Lung (tissue), 12 donors: ENCODE results near the gene CEP57L1. TPM values are rescaled to one million over a fixed set of nuclear protein-coding genes. Genes with fewer than 3 reads are reported as not detected.
A peak's percentile ranks its signal among the peaks of the same experiment; 100 is the strongest.

Source experiments
- ATAC-seq: fragments of 200-7000 bp; cut with Tn5 transposase; one replicate; pipeline ENCODE4 v1.9.1; 2020; ENCODE audit warnings: moderate number of reproducible peaks; ENCODE audit not compliant: insufficient read depth, low FRiP score
- DNase-seq, 3 donors: peaks; one replicate each; pipeline ENCODE4 v3.0.0-alpha.2; 2013 to 2017
- H3K27ac ChIP-seq, 2 donors: one replicate each; pipeline ENCODE4 v1.5.1; 2013; ENCODE audit warnings: mild to moderate bottlenecking in 2 of 2, moderate library complexity in 2 of 2, control low read depth in 1 of 2, inconsistent platforms in 1 of 2, low read depth in 1 of 2, low read length in 1 of 2
- H3K27me3 ChIP-seq, 3 donors: one replicate each; pipeline ENCODE4 v1.5.1; 2013; ENCODE audit warnings: low read length in 2 of 3; ENCODE audit not compliant: control insufficient read depth in 3 of 3, insufficient read depth in 3 of 3
- H3K36me3 ChIP-seq, 4 donors: one replicate each; pipeline ENCODE4 v1.5.1; 2013; ENCODE audit warnings: low read length in 4 of 4, mild to moderate bottlenecking in 1 of 4, moderate library complexity in 1 of 4; ENCODE audit not compliant: control insufficient read depth in 4 of 4, insufficient read depth in 4 of 4
- H3K4me1 ChIP-seq, 5 donors: one replicate each; pipeline ENCODE4 v1.5.1; 2013; ENCODE audit warnings: low read length in 5 of 5, mild to moderate bottlenecking in 2 of 5, moderate library complexity in 1 of 5; ENCODE audit not compliant: control insufficient read depth in 5 of 5, insufficient read depth in 5 of 5
- H3K4me3 ChIP-seq: one replicate; pipeline ENCODE4 v1.5.1; 2013; ENCODE audit warnings: mild to moderate bottlenecking, control low read depth, moderate library complexity
- H3K9ac ChIP-seq, 2 donors: one replicate each; pipeline ENCODE4 v1.5.1; 2013; ENCODE audit warnings: low read length in 2 of 2, control low read depth in 1 of 2; ENCODE audit not compliant: insufficient read depth in 1 of 2
- H3K9me3 ChIP-seq, 4 donors: one replicate each; pipeline ENCODE4 v1.5.1; 2013; ENCODE audit warnings: low read length in 3 of 4, mild to moderate bottlenecking in 1 of 4, moderate library complexity in 1 of 4; ENCODE audit not compliant: control insufficient read depth in 4 of 4, insufficient read depth in 3 of 4
- WGBS, 2 donors: extraction: QIAGEN DNeasy Blood & Tissue Kit; methylation state at CpG; one replicate each; pipeline ENCODE4 v1.1.7; 2013; 5-methylcytosine and 5-hydroxymethylcytosine counted together
- polyA plus RNA-seq, 2 donors: library from polyadenylated mRNA; stranded (reverse); fragments of 200-250 nt; gene quantifications; one replicate each; pipeline ENCODE4 v1.2.1, GENCODE V29; 2013
- total RNA-seq, 2 donors: library from RNA; depleted of rRNA in 1 of 2; stranded (reverse); fragments of >200 nt in 1 of 2; gene quantifications; one replicate each; pipeline ENCODE4 v1.2.1, GENCODE V29; 2014 to 2021
- TF ChIP-seq, protein P1 (sequence below): IDR thresholded peaks from 2 replicates; pipeline ENCODE4 v1.5.1; 2012; ENCODE audit warnings: mild to moderate bottlenecking; ENCODE audit errors: control extremely low read depth, extremely low read depth
- donor health status: control.
- donor health status: control.
- donor health status: Bipolar disorder and iron deficiency.
- donor health status: healthy.
- donor health status: DM: yes; HTN: yes; CAD: no.

Gene CEP57L1
- total and polyA plus RNA-seq, 4 donors, result 4.8 to 44.3 (median 8.2) TPM

DNA sequence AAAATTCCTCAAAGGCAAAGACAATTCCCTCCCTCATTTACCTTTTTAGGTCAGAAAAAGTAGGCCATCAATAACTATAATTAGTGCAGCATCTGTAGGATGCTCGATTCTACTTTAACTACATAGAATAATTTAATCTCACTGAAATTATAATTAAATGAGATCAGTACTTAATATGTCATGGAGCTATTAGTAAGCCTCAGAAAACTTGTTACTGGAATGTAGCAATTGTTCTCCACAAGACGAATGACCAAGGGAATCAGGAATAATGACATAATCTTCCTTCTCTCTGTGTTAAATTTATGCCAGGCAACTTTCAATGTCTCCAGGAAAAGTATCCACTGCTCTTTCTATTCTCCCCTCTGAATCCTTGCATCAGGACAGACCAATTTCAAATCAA, 34.7 kb upstream of the CEP57L1 start:
- ATAC-seq (no peak), DNase-seq (no peak)
- TF ChIP-seq, protein P1, sequence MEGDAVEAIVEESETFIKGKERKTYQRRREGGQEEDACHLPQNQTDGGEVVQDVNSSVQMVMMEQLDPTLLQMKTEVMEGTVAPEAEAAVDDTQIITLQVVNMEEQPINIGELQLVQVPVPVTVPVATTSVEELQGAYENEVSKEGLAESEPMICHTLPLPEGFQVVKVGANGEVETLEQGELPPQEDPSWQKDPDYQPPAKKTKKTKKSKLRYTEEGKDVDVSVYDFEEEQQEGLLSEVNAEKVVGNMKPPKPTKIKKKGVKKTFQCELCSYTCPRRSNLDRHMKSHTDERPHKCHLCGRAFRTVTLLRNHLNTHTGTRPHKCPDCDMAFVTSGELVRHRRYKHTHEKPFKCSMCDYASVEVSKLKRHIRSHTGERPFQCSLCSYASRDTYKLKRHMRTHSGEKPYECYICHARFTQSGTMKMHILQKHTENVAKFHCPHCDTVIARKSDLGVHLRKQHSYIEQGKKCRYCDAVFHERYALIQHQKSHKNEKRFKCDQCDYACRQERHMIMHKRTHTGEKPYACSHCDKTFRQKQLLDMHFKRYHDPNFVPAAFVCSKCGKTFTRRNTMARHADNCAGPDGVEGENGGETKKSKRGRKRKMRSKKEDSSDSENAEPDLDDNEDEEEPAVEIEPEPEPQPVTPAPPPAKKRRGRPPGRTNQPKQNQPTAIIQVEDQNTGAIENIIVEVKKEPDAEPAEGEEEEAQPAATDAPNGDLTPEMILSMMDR, result no peak
- Histone ChIP-seq H3K27ac (peak overlapping the region in 1 of 2 donors; percentile 30), H3K36me3 (no peaks in the 10 kb centered on the region), H3K27me3 (no peaks in the 10 kb centered on the region), H3K9ac (no peak overlapping the region), H3K4me1 (peaks cover 0 to 24% (median 6%) of the 10 kb centered on the region in 5 donors), H3K9me3 (no peaks in the 10 kb centered on the region), H3K4me3 (no peak overlapping the region)
- WGBS, 2 donors, result 56 to 59% methylated on average over 2 of the region's 2 CpGs

DNA sequence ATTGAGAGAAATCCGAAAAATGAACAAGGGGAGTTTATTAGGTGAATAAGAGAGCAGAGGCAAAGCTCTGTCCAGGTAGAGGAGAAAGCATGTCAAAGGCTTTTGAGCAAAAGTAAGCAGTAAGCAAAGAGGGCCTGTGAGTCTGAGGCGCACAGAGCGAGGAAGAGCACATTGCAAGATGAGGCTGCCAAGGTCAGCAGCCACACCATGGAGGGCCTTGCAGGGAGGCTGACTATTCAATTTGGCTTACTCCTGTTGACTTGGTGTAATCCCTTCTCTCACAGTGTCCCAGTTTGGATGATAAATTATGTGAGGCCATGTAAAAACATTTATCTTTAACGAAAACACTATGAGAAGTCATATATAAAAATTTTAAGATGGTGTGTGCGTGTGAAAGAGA, 33.1 kb upstream of the CEP57L1 start:
- WGBS, 2 donors, result 96 to 98% methylated on average over 5 of the region's 5 CpGs
- Histone ChIP-seq H3K9me3 (no peaks in the 10 kb centered on the region), H3K4me1 (peaks cover 0 to 24% (median 6%) of the 10 kb centered on the region in 5 donors), H3K4me3 (no peak overlapping the region), H3K27ac (no peak overlapping the region), H3K9ac (no peak overlapping the region), H3K27me3 (no peaks in the 10 kb centered on the region), H3K36me3 (no peaks in the 10 kb centered on the region)
- ATAC-seq (no peak), DNase-seq (no peak)
- TF ChIP-seq, protein P1, result no peak

DNA sequence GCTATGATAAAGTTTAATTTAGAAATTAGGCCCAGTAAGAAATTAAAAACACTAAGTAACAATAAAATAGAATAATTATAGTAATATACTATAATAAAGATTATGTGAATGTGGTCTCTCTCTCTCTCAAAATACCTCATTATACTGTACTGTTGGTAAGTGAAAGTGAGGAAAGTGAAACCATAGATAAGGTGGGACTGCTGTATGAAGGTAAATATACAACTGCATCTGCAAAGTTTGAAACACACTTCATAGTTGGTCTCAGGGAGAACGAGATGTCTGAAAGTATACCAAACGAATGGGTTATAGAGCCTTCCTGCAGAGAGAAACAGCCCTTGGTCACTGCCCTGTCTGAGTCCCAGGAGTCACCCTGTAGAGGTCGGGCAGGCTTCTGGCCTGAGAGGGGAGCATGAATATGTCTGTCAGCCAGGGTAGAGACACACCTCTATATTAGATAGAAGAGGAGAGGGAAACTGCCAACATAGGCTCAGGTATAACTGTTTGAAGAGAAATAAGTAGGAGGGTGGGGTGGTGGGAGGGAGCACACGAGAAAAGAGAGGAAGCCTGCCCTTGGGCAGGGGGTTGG, 32.4 kb upstream of the CEP57L1 start:
- Histone ChIP-seq H3K4me3 (no peak overlapping the region), H3K9ac (no peak overlapping the region), H3K9me3 (no peaks in the 10 kb centered on the region), H3K27me3 (no peaks in the 10 kb centered on the region), H3K27ac (no peak overlapping the region), H3K4me1 (peaks cover 0 to 28% (median 6%) of the 10 kb centered on the region in 5 donors), H3K36me3 (no peaks in the 10 kb centered on the region)
- ATAC-seq, result no peak
- no peak for DNase-seq
- WGBS, 2 donors, result 80 to 85% methylated on average over 4 of the region's 4 CpGs
- TF ChIP-seq, protein P1, result no peak

DNA sequence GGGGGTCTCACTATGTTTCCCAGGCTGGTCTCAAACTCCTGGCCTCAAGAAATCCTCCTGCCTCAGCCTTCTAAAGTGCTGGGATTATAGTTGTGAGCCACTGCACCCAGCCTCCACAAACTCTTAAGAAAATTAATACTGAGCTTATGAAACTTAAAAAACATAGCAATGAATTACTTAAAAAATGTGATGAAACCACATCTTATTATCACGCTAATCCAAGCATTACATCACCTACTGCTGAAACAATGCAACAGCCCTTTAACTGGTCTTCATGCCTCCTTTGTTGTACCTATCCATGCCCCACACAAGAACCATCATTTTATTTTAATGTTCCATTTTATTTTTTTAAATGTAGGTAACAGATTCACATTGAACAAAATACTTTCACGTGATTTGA, 25.6 kb upstream of the CEP57L1 start:
- no peak for ATAC-seq
- no peak overlapping the region for H3K27ac ChIP-seq
- WGBS, 2 donors, result 54 to 71% methylated on average over 2 of the region's 2 CpGs

More for the DNA sequence above, 25.6 kb upstream of the CEP57L1 start:
- no peak overlapping the region for H3K4me3 ChIP-seq
- no peak for DNase-seq
- H3K27me3 ChIP-seq, result no peaks in the 10 kb centered on the region
- TF ChIP-seq, protein P1, result no peak
- H3K9ac ChIP-seq, result no peak overlapping the region
- H3K4me1 ChIP-seq, result peaks cover 0 to 15% (median 7%) of the 10 kb centered on the region in 5 donors
- H3K36me3 ChIP-seq, result no peaks in the 10 kb centered on the region
- H3K9me3 ChIP-seq, result no peaks in the 10 kb centered on the region
